ENCODE measurements around the gene PNLIPRP3.

PNLIPRP3 gene

GRCh38 chr10:116475866-116476265 is 48.2 kb downstream of the PNLIPRP3 start:
- in situ Hi-C loops (cut with HindIII; ENCODE audit: low pct_ligation_motif_present, low sequenced_read_pairs): no loop called here

GRCh38 chr10:116476461-116476860 is 48.8 kb downstream of the PNLIPRP3 start:
- Histone ChIP-seq H3K36me3 (replicated peaks) (no peaks in the 10 kb centered on the region), H3K27ac (no peak overlapping the region), H3K27me3 (replicated peaks) (no peaks in the 10 kb centered on the region), H3K4me3 (ENCODE audit: low read depth, low read length) (no peak overlapping the region)
- DNase-seq: no peak
- in situ Hi-C loops (cut with HindIII; ENCODE audit: low pct_ligation_motif_present, low sequenced_read_pairs): no loop called here
- TF ChIP-seq, protein P1, sequence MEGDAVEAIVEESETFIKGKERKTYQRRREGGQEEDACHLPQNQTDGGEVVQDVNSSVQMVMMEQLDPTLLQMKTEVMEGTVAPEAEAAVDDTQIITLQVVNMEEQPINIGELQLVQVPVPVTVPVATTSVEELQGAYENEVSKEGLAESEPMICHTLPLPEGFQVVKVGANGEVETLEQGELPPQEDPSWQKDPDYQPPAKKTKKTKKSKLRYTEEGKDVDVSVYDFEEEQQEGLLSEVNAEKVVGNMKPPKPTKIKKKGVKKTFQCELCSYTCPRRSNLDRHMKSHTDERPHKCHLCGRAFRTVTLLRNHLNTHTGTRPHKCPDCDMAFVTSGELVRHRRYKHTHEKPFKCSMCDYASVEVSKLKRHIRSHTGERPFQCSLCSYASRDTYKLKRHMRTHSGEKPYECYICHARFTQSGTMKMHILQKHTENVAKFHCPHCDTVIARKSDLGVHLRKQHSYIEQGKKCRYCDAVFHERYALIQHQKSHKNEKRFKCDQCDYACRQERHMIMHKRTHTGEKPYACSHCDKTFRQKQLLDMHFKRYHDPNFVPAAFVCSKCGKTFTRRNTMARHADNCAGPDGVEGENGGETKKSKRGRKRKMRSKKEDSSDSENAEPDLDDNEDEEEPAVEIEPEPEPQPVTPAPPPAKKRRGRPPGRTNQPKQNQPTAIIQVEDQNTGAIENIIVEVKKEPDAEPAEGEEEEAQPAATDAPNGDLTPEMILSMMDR (IDR thresholded peaks at IDR 0.05; ENCODE audit: low read depth, low read length, missing control alignments): no peak

More at GRCh38 chr10:116475866-116476265, 48.2 kb downstream of the PNLIPRP3 start:
- H3K27me3 ChIP-seq (replicated peaks): no peaks in the 10 kb centered on the region
- DNase-seq: no peak
- H3K27ac ChIP-seq: no peak overlapping the region
- TF ChIP-seq, protein P1 (IDR thresholded peaks at IDR 0.05; ENCODE audit: low read depth, low read length, missing control alignments): no peak
- no peaks in the 10 kb centered on the region for H3K36me3 ChIP-seq (replicated peaks)
- no peak overlapping the region for H3K4me3 ChIP-seq (ENCODE audit: low read depth, low read length)

DNA sequence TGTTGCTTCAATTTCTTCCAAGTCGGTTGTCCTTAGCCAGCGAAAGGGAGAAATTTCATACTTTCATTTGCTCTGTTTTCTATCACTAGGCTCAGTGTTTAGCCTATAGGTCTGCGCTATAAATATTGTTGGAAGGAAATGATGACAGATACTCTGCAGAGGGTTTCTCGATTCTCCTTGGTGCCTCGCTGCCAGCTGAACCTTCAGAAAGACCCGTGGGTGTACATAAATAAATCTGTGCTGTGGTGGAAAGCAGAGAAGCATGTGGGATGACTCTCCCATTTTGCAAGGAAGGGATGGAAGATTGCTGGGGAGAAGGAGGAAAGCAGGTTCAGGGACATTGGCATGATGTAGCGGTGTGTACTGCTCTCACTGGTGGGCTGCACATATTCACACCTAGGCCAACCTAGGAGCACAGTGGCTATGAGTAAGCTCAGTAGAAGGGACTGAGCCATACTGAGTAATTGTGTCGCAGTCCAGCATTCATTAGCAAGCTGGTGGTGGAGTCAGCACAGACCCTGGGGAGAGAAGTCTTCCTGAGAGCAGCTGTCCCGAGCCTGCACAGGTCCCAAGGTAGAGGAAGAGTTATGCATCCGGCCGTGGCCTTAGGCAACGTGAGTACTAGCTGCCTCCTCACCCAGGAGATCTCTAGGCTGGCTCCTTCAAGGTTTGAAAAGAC is 50.5 kb downstream of the PNLIPRP3 start:
- no peak overlapping the region for H3K4me3 ChIP-seq (ENCODE audit: low read depth, low read length)
- no peaks in the 10 kb centered on the region for H3K36me3 ChIP-seq (replicated peaks)
- TF ChIP-seq, protein P1 (IDR thresholded peaks at IDR 0.05; ENCODE audit: low read depth, low read length, missing control alignments): no peak
- in situ Hi-C loops (cut with HindIII; ENCODE audit: low pct_ligation_motif_present, low sequenced_read_pairs): no loop called here
- no peak overlapping the region for H3K27ac ChIP-seq
- no peaks in the 10 kb centered on the region for H3K27me3 ChIP-seq (replicated peaks)
- DNase-seq: no peak

DNA sequence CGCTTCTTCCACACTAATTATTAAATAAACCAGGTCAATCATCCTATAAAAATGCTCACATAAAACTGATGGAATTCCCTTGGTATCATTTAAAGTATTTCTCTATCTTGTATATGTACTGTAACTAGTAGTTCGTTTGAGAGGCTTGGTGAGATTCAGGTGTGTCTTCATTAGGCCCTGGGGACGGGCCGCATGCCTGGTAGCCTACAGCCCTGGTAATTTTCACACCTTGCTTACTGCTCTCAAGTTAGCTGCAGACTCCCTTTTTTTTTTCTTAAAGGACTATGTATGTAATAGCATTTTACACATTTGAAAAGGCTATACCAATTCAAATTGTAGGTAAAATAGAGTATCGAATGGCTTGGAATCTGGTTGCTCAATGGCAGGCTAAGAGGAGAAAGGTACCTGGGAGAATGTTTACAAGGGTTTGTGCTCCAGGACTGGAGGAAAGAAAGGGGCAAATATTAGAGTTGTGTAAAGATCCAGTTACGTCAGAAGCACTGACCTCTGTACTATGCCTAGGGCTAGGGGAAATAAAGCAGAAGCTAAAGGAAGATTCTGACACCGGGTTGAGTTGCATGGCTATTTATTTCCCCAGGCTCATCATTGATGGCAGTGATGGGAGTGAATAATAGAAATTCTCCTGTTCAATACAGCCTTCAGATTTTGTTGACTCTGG is 59.3 kb downstream of the PNLIPRP3 start:
- no peak overlapping the region for H3K4me3 ChIP-seq (ENCODE audit: low read depth, low read length)
- no peak overlapping the region for H3K27ac ChIP-seq
- in situ Hi-C loops (cut with HindIII; ENCODE audit: low pct_ligation_motif_present, low sequenced_read_pairs): no loop called here
- no peaks in the 10 kb centered on the region for H3K27me3 ChIP-seq (replicated peaks)
- no peak for DNase-seq
- no peaks in the 10 kb centered on the region for H3K36me3 ChIP-seq (replicated peaks)
- TF ChIP-seq, protein P1 (IDR thresholded peaks at IDR 0.05; ENCODE audit: low read depth, low read length, missing control alignments): no peak

DNA sequence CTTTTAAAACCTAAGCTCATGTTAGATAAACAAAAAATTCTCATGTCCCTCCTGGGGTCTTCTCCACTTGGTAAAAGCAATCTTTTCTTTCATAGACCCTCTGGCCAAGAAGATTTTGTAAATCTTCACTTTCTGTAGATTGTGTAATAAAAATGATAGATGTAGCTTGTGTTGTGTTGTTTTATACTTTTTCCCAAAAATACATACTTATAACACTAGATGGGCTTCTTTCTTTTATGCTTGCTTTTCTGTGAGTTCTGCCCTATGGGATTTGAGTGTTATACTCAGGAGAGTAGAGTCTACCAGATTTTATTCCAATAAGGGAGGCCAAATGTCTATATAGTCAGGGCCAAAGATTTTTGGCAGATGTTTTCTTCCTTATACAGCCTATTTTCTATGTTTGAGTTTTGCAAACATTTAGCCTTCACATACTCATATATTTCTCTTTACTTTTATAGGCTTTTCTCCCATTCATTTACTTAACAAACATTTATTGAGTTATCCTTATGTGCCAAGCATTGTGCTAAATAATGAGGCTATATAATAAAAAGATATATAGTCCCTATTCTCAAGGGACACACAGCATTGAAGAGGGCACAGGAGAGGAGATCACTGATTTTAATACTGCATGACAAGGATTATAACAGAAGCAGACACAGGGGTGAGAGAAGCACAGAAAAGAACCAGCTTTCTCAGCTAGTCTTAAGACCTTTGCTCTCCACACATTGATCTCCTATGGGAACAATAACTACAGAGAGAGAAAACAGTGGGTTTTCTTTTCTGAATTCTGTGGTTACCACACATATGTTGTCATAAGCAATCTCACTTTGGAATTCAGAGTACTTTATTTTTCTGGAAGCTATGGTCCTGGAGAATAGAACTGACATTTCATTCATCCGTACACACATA is 60.1 kb downstream of the PNLIPRP3 start:
- TF ChIP-seq, protein P1 (IDR thresholded peaks at IDR 0.05; ENCODE audit: low read depth, low read length, missing control alignments): no peak
- H3K36me3 ChIP-seq (replicated peaks): no peaks in the 10 kb centered on the region
- H3K27me3 ChIP-seq (replicated peaks): no peaks in the 10 kb centered on the region
- H3K4me3 ChIP-seq (ENCODE audit: low read depth, low read length): no peak overlapping the region
- no peak for DNase-seq
- in situ Hi-C loops (cut with HindIII; ENCODE audit: low pct_ligation_motif_present, low sequenced_read_pairs): no loop called here
- no peak overlapping the region for H3K27ac ChIP-seq

Data from brain microvascular endothelial cell (primary cell).